ENCODE measurements around the gene USP33. TPM values are rescaled to one million over a fixed set of nuclear protein-coding genes. Genes with fewer than 3 reads are reported as not detected.

The USP33 gene
- total and polyA plus RNA-seq, 2 of the 8 experiments (the other 6 are each of a cell fraction or from before 2014, with no cell fraction given): 20.0 to 55.5 TPM

DNA sequence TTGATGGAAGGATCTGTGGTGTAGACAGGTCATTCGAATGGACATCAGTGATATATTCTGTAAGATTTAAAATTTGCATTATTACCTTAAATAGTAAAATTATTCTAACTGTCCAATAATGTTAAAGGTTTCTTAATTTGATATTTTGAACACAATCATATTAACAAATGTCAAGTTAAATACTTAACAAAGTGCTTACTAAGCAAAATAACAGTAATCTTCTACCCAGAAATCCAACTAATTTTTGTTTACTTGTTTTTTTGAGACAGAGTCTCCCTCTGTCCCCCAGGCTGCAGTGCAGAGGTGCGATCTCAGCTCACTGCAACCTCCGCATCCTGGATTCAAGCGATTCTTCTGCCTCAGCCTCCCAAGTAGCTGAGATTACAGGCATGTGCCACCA, 33.9 kb downstream of the USP33 start:
- no peaks in the 10 kb centered on the region for H4K20me1 ChIP-seq (replicated peaks in 1 of 2; ENCODE audit: control insufficient read depth in 1 of 2, insufficient read depth in 2 of 2, low read length in 2 of 2)
- no peak overlapping the region for H3K4me3 ChIP-seq (ENCODE audit: extremely low read depth in 1 of 4, insufficient read depth in 2 of 4, low read depth in 3 of 4, low read length in 4 of 4)
- ChIA-PET CTCF (ENCODE audit: partially characterized antibody) (interaction anchor here (0.9 kb wide), 1 partner anchor 175 kb away, joined by 3 read pairs; no protein-coding TSS in a partner anchor), POLR2A (ENCODE audit: partially characterized antibody) (no interaction called here)
- no peak overlapping the region for H2AFZ ChIP-seq (ENCODE audit: low read length)
- no peaks in the 10 kb centered on the region for H3K27me3 ChIP-seq (replicated peaks in 1 of 4; ENCODE audit: control insufficient read depth in 3 of 4, extremely low read depth in 1 of 4, insufficient read depth in 3 of 4, low read length in 3 of 4)
- no peak overlapping the region for H3K9ac ChIP-seq (replicated peaks in 1 of 4; ENCODE audit: extremely low read depth in 1 of 4, low read depth in 3 of 4, low read length in 3 of 4)
- H3K23me2 ChIP-seq (ENCODE audit: low read depth, low read length): no peaks in the 10 kb centered on the region
- FAIRE-seq: no peak
- H2BK120ac ChIP-seq (replicated peaks; ENCODE audit: low read depth, low read length): no peak overlapping the region
- no peaks in the 10 kb centered on the region for H3K4me1 ChIP-seq (replicated peaks in 1 of 4; ENCODE audit: control insufficient read depth in 3 of 4, insufficient read depth in 4 of 4, low read length in 3 of 4)
- TF ChIP-seq MAFK (IDR thresholded peaks at IDR 0.05; ENCODE audit: low read depth, low read length): peak; percentile 80
- no peak for TF ChIP-seq SP1 (IDR thresholded peaks at IDR 0.05; ENCODE audit: low read depth, low read length)
- no peak for TF ChIP-seq RFX5 (IDR thresholded peaks at IDR 0.05; ENCODE audit: borderline replicate concordance, low read depth, low read length)
- no peak overlapping the region for H3K23ac ChIP-seq (ENCODE audit: insufficient read length)
- no peak overlapping the region for H4K91ac ChIP-seq (replicated peaks; ENCODE audit: insufficient read length, low read length)
- no peak for DNase-seq (ENCODE audit: low read depth in 1 of 2, low spot score in 2 of 2)
- no peak overlapping the region for H2AK5ac ChIP-seq (ENCODE audit: low read depth, low read length)
- no peak overlapping the region for H2BK20ac ChIP-seq (ENCODE audit: low read length)
- H3K79me2 ChIP-seq (ENCODE audit: control insufficient read depth in 1 of 2, insufficient read depth in 2 of 2, low read length in 2 of 2): no peaks in the 10 kb centered on the region
- H3K4me2 ChIP-seq (ENCODE audit: insufficient read depth in 1 of 2, low read depth in 2 of 2, low read length in 2 of 2): no peak overlapping the region
- no peak overlapping the region for H4K8ac ChIP-seq (ENCODE audit: extremely low read depth, insufficient read depth, low read length)
- H3K18ac ChIP-seq (ENCODE audit: extremely low read depth, low read length): no peak overlapping the region
- no peak overlapping the region for H3K27ac ChIP-seq (ENCODE audit: low read depth, low read length)
- H2BK5ac ChIP-seq (ENCODE audit: low read depth, low read length): no peak overlapping the region
- H3K4ac ChIP-seq (replicated peaks; ENCODE audit: insufficient read length, low read depth, low read length): no peak overlapping the region
- no peak overlapping the region for H3K14ac ChIP-seq (ENCODE audit: insufficient read length)
- no peaks in the 10 kb centered on the region for H3K79me1 ChIP-seq (ENCODE audit: low read depth, low read length)
- H3K56ac ChIP-seq (replicated peaks; ENCODE audit: insufficient read length, low read depth, low read length): no peak overlapping the region
- no peak overlapping the region for H2BK15ac ChIP-seq (ENCODE audit: low read length)
- H2BK12ac ChIP-seq (ENCODE audit: low read depth, low read length): no peak overlapping the region
- H3K36me3 ChIP-seq (ENCODE audit: control insufficient read depth in 2 of 4, insufficient read depth in 4 of 4, low read length in 3 of 4): peaks cover 4 to 60% (median 12%) of the 10 kb centered on the region in 4 experiments; a peak in 7 of 8 replicates
- no peak overlapping the region for H4K5ac ChIP-seq (ENCODE audit: insufficient read length, low read depth, low read length)
- 91% methylated on average over 4 of the region's 4 CpGs; no CpG with 5 or more reads in 1 of the 2 experiments for WGBS, 2 experiments (ENCODE audit: extremely low coverage in 1 of 2, insufficient coverage in 1 of 2, insufficient read length in 1 of 2, insufficient replicate concordance in 2 of 2, low coverage in 1 of 2, low lambda C conversion rate in 2 of 2, missing lambda C conversion rate in 1 of 2)
- H3K9me3 ChIP-seq (ENCODE audit: insufficient read depth in 2 of 2, low read depth in 1 of 2, low read length in 1 of 2): no peaks in the 10 kb centered on the region

Measured in H1 (cell line).